ENCODE results near the gene RAX. TPM values are rescaled to one million over a fixed set of nuclear protein-coding genes. Genes with fewer than 3 reads are reported as not detected.

RAX gene
- polyA plus RNA-seq, 1 donor (not counting 4 experiments of a cell fraction or from before 2014, with no cell fraction given) = not detected

GRCh38 chr18:59311631-59312030 is 38.4 kb upstream of the RAX start:
- no peak overlapping the region for H3K27ac ChIP-seq (ENCODE audit: control insufficient read depth, insufficient read depth, low read length)
- no peak for TF ChIP-seq CTCF (optimal IDR thresholded peaks at IDR 0.05 in 1 of 3, IDR thresholded peaks at IDR 0.05 in 1 of 3, conservative IDR thresholded peaks at IDR 0.05 in 1 of 3; ENCODE audit: extremely low read depth in 1 of 3, insufficient read depth in 2 of 3, low read length in 3 of 3)
- no peak for TF ChIP-seq EZH2 (IDR thresholded peaks at IDR 0.05; ENCODE audit: low read length)
- H3K4me2 ChIP-seq (ENCODE audit: control insufficient read depth, extremely low read depth, insufficient read depth, low read depth, low read length) = no peak overlapping the region
- no peaks in the 10 kb centered on the region for H3K4me1 ChIP-seq (ENCODE audit: control insufficient read depth, extremely low read depth, insufficient read depth, low read length)
- H3K4me3 ChIP-seq (ENCODE audit: control insufficient read depth in 2 of 3, extremely low read depth in 1 of 3, insufficient read depth in 2 of 3, low read depth in 1 of 3, low read length in 3 of 3) = no peak overlapping the region
- no peaks in the 10 kb centered on the region for H3K9me1 ChIP-seq (ENCODE audit: control insufficient read depth, extremely low read depth, insufficient read depth, low read length)
- H3K79me2 ChIP-seq (ENCODE audit: control insufficient read depth, insufficient read depth, low read length) = no peaks in the 10 kb centered on the region
- dilution Hi-C loops (cut with MboI; ENCODE audit: extremely low pct_ligation_motif_present, low sequenced_read_pairs) = no loop called here
- H2AFZ ChIP-seq (ENCODE audit: control insufficient read depth, low read length) = no peak overlapping the region
- no peak for DNase-seq (ENCODE audit: low read depth, low spot score)
- no peaks in the 10 kb centered on the region for H4K20me1 ChIP-seq (ENCODE audit: control insufficient read depth, extremely low read depth, insufficient read depth, low read length)
- H3K9ac ChIP-seq (ENCODE audit: control insufficient read depth, extremely low read depth, insufficient read depth, low read length) = no peak overlapping the region
- peaks cover 13% of the 10 kb centered on the region for H3K27me3 ChIP-seq (ENCODE audit: control insufficient read depth, extremely low read depth, insufficient read depth, low read length)
- peak; percentile 53 for FAIRE-seq
- H3K36me3 ChIP-seq (ENCODE audit: control insufficient read depth in 2 of 2, extremely low read depth in 1 of 2, insufficient read depth in 2 of 2, low read length in 2 of 2) = no peaks in the 10 kb centered on the region
- H3K9me3 ChIP-seq (ENCODE audit: control insufficient read depth, low read depth, low read length) = no peaks in the 10 kb centered on the region

GRCh38 chr18:59308938-59309260 is 35.6 kb upstream of the RAX start:
- H3K4me3 ChIP-seq (ENCODE audit: control insufficient read depth in 2 of 3, extremely low read depth in 1 of 3, insufficient read depth in 2 of 3, low read depth in 1 of 3, low read length in 3 of 3) = peak overlapping the region; percentile 4 to 38 (median 36)
- no peak for FAIRE-seq

More at GRCh38 chr18:59308938-59309260, 35.6 kb upstream of the RAX start:
- Histone ChIP-seq H3K79me2 (ENCODE audit: control insufficient read depth, insufficient read depth, low read length) (no peaks in the 10 kb centered on the region), H2AFZ (ENCODE audit: control insufficient read depth, low read length) (peak overlapping the region; percentile 69), H3K9ac (ENCODE audit: control insufficient read depth, extremely low read depth, insufficient read depth, low read length) (no peak overlapping the region), H4K20me1 (ENCODE audit: control insufficient read depth, extremely low read depth, insufficient read depth, low read length) (no peaks in the 10 kb centered on the region), H3K4me2 (ENCODE audit: control insufficient read depth, extremely low read depth, insufficient read depth, low read depth, low read length) (peak overlapping the region; percentile 74), H3K27ac (ENCODE audit: control insufficient read depth, insufficient read depth, low read length) (no peak overlapping the region), H3K4me1 (ENCODE audit: control insufficient read depth, extremely low read depth, insufficient read depth, low read length) (no peaks in the 10 kb centered on the region), H3K9me3 (ENCODE audit: control insufficient read depth, low read depth, low read length) (no peaks in the 10 kb centered on the region), H3K36me3 (ENCODE audit: control insufficient read depth in 2 of 2, extremely low read depth in 1 of 2, insufficient read depth in 2 of 2, low read length in 2 of 2) (no peaks in the 10 kb centered on the region), H3K27me3 (ENCODE audit: control insufficient read depth, extremely low read depth, insufficient read depth, low read length) (peaks cover 15% of the 10 kb centered on the region), H3K9me1 (ENCODE audit: control insufficient read depth, extremely low read depth, insufficient read depth, low read length) (no peaks in the 10 kb centered on the region)
- dilution Hi-C loops (cut with MboI; ENCODE audit: extremely low pct_ligation_motif_present, low sequenced_read_pairs) = no loop called here
- TF ChIP-seq EZH2 (IDR thresholded peaks at IDR 0.05; ENCODE audit: low read length) (peak; percentile 59), CTCF (optimal IDR thresholded peaks at IDR 0.05 in 1 of 3, IDR thresholded peaks at IDR 0.05 in 1 of 3, conservative IDR thresholded peaks at IDR 0.05 in 1 of 3; ENCODE audit: extremely low read depth in 1 of 3, insufficient read depth in 2 of 3, low read length in 3 of 3) (no peak)
- no peak for DNase-seq (ENCODE audit: low read depth, low spot score)

All from keratinocyte (primary cell).